Stimulated activated effector memory CD8-positive, alpha-beta T cell treated with anti-CD3 and anti-CD28 coated beads, Interleukin-12 subunit alpha, Interleukin-12 subunit beta, amount 100 ng/mL, for 72 hours (primary cell): Measurements from ENCODE around the gene HRH3.

Experiments used
- ATAC-seq: fragments of 150-1000 bp; cut with Tn5 transposase; 2 replicates; pipeline ENCODE4 v1.10.0; 2021
- DNase-seq, 2 donors: peaks; one replicate each; pipeline ENCODE4 v3.0.0; 2021 to 2022; ENCODE audit warnings: low spot score in 2 of 2
- H3K27ac Mint-ChIP-seq: one replicate; pipeline ENCODE4 v1.8.0; 2022; ENCODE audit warnings: mild to moderate bottlenecking, mixed read lengths
- H3K36me3 Mint-ChIP-seq: one replicate; pipeline ENCODE4 v1.8.0; 2022; ENCODE audit warnings: mild to moderate bottlenecking, mixed read lengths
- H3K4me1 Mint-ChIP-seq: one replicate; pipeline ENCODE4 v1.8.0; 2022; ENCODE audit warnings: mixed read lengths
- H3K4me3 Mint-ChIP-seq: one replicate; pipeline ENCODE4 v1.8.0; 2022; ENCODE audit warnings: mild to moderate bottlenecking, mixed read lengths
- H3K9me3 Mint-ChIP-seq: one replicate; pipeline ENCODE4 v1.8.0; 2022; ENCODE audit warnings: mixed read lengths

Gene HRH3

DNA sequence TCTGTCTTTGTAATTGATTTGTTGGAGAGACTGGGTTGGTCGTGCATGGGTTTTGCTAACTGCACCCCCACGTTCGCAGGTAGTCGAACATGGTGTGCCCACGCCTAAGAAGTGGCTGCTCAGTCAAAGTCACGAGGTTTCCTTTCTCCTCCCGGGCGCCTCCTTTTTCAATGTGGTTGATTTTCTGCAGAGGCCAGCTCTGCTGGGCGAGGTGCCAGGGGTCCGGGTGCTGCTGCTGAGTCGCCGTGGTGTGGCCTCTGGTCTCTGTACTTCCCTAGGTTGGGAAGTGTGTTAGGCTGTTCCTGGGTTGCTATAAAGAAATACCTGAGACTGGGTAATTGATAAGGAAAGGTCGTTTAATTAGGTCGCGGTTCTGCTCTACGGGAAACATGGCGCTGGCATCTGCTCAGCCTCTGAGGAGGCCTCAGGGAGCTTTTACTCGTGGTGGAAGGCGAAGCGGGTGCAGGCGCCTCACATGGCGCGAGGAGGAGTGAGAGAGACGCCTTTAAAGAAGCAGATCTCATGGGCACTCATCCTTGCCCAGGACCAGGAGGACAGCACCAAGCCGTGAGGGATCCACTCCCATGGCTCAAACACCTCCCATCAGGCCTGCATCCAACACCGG, 32.4 kb upstream of the HRH3 start:
- Mint-ChIP-seq H3K27ac (no peak overlapping the region), H3K9me3 (no peaks in the 10 kb centered on the region), H3K36me3 (peaks cover 13% of the 10 kb centered on the region), H3K4me1 (peaks cover 29% of the 10 kb centered on the region), H3K4me3 (no peak overlapping the region)
- DNase-seq (no peak), ATAC-seq (no peak)

DNA sequence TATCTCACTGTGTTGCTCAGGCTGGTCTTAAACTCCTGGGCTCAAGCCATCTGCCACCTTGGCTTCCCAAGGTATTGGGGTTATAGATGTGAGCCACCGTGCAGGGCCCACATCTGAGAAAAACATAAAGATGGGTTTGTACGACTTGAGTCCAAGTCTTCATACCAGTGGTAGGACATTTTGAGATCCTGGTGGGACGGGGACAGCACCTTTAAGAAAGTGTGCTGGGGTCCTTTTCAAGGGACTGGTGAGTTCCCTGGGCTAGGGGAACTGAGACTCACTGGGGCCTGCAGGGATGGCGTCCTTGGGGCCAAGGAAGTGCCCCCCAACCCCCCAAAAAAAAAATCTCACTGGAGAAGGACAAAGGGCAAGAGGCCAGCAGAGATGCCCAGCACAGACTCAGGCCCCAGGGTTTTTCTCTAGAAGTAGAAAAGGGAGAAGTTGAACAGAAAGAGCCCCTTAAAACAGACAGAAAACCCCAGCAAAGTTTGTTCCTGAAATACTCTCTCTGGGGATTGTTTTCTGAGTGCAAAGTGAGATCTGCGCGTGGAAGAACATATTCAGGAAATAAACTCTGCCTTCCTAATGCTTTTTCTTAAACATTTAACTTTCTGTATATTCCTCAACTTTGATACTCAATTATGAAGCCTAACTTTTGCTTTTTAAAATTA, 28.9 kb upstream of the HRH3 start:
- H3K4me3 Mint-ChIP-seq = no peak overlapping the region
- ATAC-seq (no peak), DNase-seq (no peak)
- peaks cover 46% of the 10 kb centered on the region for H3K4me1 Mint-ChIP-seq
- H3K36me3 Mint-ChIP-seq = no peaks in the 10 kb centered on the region
- H3K9me3 Mint-ChIP-seq = no peaks in the 10 kb centered on the region
- H3K27ac Mint-ChIP-seq = no peak overlapping the region

DNA sequence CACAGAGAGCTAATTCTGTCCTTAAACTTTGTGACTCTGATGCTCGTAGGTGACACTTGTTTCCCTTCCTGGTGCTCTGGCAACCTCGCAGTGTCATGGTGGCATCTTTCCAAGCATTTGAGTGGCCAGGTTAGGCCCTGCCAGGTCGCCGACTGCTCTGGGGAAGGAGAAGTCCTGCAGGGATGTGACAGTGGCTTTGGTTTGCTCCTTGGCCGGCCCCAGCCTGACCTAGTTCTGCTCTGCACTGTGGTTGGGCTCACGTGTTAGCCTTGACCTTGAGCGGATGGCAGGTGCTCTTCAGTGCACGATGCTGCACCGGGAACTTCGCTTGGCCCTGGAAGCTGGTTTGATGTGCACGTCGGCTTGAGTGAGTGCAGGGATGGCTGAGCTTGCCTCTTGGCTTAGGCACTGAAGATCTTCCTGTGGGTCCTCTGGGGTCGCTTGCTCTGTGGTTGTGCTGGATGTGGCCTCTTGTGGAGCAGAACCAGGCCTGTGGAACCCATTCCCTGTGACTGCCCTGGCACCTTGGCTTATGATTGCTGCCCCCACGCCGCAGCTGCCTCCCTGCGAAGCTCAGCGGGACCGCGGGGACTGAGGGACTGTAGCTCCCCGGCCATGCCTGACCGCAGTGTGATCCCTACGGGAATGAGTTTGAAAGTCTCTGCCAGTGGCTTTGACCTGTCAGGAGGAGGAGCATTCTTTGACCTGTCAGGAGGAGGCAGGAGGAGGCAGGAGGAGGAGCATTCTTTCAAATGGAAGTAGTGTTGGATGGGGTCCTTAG, 27.0 kb upstream of the HRH3 start:
- peaks cover 38% of the 10 kb centered on the region for H3K4me1 Mint-ChIP-seq
- peaks cover 5% of the 10 kb centered on the region for H3K36me3 Mint-ChIP-seq
- ATAC-seq = no peak

DNA sequence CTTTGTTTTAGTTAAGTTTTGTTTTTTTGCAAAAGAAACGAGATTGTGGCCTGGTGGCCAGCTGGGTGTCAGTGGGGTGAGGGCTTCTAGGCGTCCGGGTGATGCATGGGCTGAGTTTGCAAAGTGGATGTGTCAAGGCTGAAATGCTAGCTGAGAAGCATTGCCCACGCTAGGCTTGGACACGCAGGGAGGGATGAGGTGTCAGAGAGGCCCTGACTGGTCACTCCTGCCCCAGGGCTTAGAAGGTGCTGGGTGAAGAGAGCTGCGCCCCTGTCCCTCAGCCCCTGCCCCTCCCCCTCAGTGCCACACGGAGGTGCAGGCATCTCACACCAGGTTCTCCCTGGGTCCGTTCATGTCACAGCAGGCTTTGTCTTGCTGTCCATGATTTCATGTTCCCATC, 26.4 kb upstream of the HRH3 start:
- peak overlapping the region; percentile 43 for H3K27ac Mint-ChIP-seq
- no peak overlapping the region for H3K4me3 Mint-ChIP-seq
- H3K4me1 Mint-ChIP-seq = peaks cover 43% of the 10 kb centered on the region
- peaks cover 7% of the 10 kb centered on the region for H3K36me3 Mint-ChIP-seq
- ATAC-seq (no peak), DNase-seq (no peak)
- H3K9me3 Mint-ChIP-seq = no peaks in the 10 kb centered on the region

More for the DNA sequence above, 27.0 kb upstream of the HRH3 start:
- H3K9me3 Mint-ChIP-seq = no peaks in the 10 kb centered on the region
- H3K27ac Mint-ChIP-seq = peak overlapping the region; percentile 43
- no peak overlapping the region for H3K4me3 Mint-ChIP-seq
- DNase-seq = no peak

DNA sequence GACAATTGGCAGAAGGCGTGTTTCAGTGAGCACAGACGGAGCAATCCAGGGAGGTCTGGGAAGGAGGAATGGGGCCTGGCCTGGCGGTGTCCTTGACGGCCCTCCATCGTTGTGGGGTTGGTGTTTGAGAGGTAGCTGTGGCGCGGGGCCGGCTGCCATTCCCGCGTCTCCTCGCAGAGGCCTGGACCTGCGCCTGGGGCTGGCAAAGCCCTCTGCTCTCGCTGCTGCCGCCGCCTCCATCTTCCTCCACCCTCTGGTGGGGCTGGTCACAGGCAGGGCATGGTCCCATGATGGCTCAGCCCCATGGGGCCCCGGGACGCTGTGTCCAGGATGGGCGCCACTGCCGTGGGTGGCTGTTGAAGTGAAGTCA, 25.8 kb upstream of the HRH3 start:
- no peak overlapping the region for H3K27ac Mint-ChIP-seq
- H3K4me1 Mint-ChIP-seq = peaks cover 47% of the 10 kb centered on the region
- H3K36me3 Mint-ChIP-seq = peaks cover 7% of the 10 kb centered on the region
- H3K4me3 Mint-ChIP-seq = no peak overlapping the region
- ATAC-seq = no peak
- DNase-seq = no peak
- H3K9me3 Mint-ChIP-seq = no peaks in the 10 kb centered on the region

DNA sequence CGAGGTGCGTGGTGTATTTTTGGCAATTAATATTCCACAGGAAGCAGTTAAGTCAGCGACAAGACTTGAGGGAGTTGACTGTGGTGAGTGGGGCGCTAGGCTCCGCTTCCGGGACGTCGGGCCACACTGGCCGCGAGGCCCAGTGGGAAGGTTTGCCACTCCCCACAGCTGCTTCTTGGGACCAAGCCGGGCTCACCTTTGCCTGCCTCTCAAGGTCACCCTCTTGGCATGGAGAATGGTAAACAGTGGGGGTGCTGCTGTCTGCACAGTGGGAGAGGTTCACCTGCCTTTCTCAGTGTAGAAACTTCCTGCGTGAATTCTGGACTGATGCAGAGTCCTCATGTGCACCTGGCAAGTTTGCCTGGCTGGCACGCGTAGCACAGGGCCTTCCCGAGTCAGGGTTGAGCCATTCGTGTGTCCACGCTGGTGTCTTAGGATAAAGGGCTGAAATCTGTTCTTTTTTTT, 24.6 kb upstream of the HRH3 start:
- Mint-ChIP-seq H3K4me3 (no peak overlapping the region), H3K9me3 (no peaks in the 10 kb centered on the region), H3K36me3 (peaks cover 7% of the 10 kb centered on the region), H3K4me1 (peaks cover 47% of the 10 kb centered on the region), H3K27ac (no peak overlapping the region)
- no peak for ATAC-seq
- no peak for DNase-seq

DNA sequence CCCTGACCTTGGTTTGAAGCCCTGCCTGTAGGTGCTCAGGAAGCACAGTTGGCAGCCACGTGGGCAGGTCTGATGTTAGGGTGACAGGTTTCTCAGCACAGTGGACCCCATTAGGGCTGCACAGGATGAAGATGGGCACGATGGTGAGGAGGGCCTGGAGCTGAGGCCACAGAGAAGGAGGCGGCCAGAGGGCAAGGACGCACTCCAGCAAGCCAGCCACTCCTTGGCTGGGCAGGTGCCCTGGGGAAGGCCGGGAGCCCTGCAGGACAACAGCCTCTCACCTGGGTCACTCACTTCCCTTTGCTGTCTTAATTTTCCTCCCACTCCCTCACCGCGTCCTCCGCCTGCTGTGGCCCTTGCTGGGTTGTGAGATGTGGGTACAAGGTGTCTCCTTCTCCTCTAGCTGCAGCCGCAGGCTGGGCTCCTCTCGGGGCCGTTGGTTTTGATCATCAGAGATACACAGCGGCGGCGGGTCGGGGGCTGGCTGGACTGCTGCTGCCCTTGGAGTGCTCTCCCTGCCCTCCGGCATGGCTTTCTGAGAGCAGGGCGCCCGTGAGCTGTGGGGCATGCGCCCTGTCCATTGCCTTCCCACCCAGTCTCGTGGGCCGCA, 23.9 kb upstream of the HRH3 start:
- peak overlapping the region; percentile 20 for H3K27ac Mint-ChIP-seq
- peaks cover 47% of the 10 kb centered on the region for H3K4me1 Mint-ChIP-seq
- H3K36me3 Mint-ChIP-seq = peaks cover 7% of the 10 kb centered on the region
- ATAC-seq = no peak
- no peak overlapping the region for H3K4me3 Mint-ChIP-seq
- DNase-seq = no peak
- no peaks in the 10 kb centered on the region for H3K9me3 Mint-ChIP-seq

DNA sequence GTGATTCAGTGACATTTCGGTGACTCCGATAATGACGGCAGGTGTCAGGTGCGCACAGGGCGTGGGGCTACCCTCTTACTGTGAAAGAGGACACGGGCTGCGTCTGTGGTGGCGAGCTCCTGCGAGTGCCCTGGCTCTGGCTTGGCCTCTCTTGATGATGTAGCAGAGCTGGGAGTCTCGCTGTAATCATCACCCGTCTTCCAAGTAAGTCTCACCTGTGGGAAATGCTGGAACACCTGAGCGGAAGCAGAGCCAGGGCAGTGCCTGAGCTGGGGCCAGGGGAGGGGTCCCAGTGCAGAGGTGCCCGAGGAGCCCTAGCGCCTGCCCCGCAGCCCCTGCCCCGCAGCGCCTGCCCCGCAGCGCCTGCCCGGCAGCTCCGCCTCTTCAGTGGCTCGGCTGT, 23.0 kb upstream of the HRH3 start:
- Mint-ChIP-seq H3K4me3 (no peak overlapping the region), H3K4me1 (peaks cover 47% of the 10 kb centered on the region), H3K36me3 (peaks cover 7% of the 10 kb centered on the region), H3K9me3 (no peaks in the 10 kb centered on the region), H3K27ac (no peak overlapping the region)
- ATAC-seq (no peak), DNase-seq (no peak)

DNA sequence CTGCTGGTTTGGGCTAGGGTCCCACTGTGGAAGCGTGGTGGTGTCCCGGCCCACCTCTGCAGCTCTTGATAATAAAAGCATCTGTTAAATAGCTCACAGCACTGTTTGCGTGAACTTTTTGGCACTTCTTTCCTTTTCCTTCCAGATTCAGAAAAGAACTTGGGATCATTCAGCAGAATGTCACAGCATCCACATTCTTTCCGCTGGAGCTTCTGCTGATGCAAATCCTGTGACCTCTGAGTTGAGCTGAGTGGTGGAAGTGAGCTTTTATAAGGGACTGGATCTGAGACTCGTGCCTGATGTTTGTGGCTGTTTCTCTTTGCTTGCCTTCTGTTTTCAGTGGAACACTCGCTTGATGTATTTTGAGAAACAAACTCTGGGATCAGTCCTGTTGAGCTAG, 22.1 kb upstream of the HRH3 start:
- Mint-ChIP-seq H3K27ac (no peak overlapping the region), H3K4me3 (no peak overlapping the region), H3K9me3 (no peaks in the 10 kb centered on the region), H3K36me3 (peaks cover 7% of the 10 kb centered on the region), H3K4me1 (peaks cover 51% of the 10 kb centered on the region)
- no peak for ATAC-seq
- DNase-seq = no peak

DNA sequence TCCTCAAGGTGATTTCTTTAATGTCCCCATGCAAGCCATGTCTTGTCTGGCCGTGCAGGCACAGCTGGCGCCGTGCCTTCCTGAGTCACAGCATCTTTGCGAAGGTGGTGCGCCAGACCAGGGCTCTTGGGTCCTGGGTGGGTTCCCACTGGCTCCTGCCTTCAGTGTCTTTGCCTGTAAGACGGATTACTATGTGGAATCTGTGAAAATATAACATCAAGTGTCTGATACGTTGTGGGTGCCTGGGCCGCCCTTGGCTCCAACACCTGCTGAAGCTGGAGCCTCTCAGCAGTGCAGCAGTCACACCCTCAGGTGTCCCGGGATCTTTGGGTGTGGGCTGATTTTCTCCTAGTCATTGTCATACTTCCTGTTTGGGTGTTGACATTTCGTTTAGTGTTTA, 21.4 kb upstream of the HRH3 start:
- DNase-seq (no peak), ATAC-seq (no peak)
- H3K4me3 Mint-ChIP-seq = no peak overlapping the region
- no peaks in the 10 kb centered on the region for H3K9me3 Mint-ChIP-seq
- no peak overlapping the region for H3K27ac Mint-ChIP-seq
- H3K36me3 Mint-ChIP-seq = peaks cover 7% of the 10 kb centered on the region
- H3K4me1 Mint-ChIP-seq = peaks cover 44% of the 10 kb centered on the region

DNA sequence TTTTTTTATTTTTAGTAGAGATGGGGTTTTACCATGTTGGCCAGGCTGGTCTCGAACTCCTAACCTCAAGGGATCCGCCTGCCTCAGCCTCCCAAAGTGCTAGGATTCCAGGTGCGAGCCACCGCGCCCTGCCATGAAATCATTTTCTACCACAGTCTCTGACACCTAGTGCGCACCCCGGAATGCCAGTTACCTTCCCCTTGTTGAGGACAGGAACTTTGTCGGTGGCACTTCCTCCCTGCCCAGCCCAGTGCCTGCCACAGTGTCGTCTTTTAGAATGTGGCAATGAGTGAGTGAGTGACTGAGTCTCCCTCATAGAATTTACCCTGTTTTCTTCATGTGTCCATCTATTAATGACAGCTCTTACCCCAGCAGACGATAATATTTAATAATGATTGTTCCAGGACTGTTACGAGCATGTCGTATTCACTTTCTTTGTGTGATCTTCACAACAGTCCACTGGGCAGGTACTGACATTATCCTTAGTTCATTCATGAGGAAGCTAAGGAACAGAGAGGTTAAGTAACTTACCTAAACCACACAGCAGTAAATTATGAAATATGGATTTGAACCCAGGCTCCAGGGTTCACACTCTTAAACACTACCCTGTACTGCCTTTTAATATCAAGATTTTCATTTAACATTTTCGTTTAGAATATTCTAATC, 20.1 kb upstream of the HRH3 start:
- no peaks in the 10 kb centered on the region for H3K9me3 Mint-ChIP-seq
- DNase-seq (no peak), ATAC-seq (no peak)
- H3K36me3 Mint-ChIP-seq = peaks cover 7% of the 10 kb centered on the region
- peak overlapping the region; percentile 73 for H3K4me3 Mint-ChIP-seq
- H3K27ac Mint-ChIP-seq = peak overlapping the region; percentile 5
- peaks cover 39% of the 10 kb centered on the region for H3K4me1 Mint-ChIP-seq

DNA sequence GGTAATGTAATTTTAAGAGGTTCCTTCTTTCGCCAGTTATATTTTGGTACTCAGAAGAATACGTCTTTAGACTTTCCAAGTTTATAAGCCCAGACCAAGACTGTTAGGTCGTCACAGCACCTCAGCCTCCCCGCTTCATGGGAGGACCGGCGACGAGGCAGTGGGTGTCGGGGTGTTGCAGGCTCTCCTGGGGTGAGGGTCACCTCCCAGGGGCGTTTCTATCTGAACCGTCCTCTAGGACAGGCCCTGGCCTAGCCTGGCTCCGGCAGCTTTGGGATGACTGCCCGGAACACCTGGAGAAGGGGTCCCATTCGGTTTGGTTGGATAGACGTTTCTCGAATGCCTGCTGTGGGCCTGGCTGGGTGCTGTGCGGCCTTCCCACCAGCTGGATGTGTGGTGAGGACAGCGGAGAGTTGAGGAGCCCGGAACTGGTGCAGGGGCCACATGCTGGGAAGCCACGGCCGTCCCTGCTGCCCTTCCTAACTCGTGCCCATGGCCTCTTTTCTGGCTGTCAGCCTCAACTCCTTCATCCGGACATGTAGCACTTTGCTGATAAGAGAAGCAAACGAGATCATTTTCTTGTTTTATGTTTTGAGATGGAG, 19.3 kb upstream of the HRH3 start:
- peak overlapping the region; percentile 73 for H3K4me3 Mint-ChIP-seq
- H3K36me3 Mint-ChIP-seq = peaks cover 7% of the 10 kb centered on the region
- no peak for DNase-seq
- H3K4me1 Mint-ChIP-seq = peaks cover 35% of the 10 kb centered on the region
- ATAC-seq = no peak
- H3K9me3 Mint-ChIP-seq = no peaks in the 10 kb centered on the region
- peak overlapping the region; percentile 83 for H3K27ac Mint-ChIP-seq

DNA sequence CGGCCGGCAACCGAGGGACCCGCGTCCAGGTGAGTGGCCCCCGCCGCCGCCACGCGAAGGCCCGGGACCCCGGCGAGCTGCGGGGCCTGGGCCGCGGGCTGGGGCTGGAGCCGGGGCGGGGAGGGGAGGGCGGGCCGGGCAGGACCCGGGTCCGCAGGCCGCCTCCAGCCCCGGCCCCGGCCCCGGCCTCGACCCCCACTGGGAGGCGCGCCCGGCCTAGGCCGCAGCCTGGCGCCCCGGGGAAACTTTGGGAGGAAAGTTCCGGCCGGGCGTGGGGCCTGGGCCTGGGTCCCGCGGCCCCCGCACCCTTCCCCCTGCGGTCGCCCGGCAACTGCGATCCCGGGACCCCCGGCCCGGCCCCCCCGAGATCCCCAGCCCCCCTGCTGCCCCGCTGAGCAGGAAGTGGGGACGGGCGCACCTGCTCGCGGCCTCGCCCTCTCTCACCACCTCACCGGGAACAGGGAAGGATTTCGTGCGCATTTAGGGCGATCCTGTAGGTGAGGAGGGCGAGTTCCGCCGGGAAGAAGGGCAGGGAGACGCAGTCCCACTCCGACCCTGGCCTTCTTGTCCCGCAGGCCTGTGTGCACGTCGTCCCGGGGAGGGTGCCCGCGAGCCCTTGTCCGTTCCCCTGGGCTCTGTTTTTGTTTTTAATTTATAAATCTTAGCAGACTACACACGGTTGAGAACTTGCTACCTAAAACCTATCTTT, 18.6 kb upstream of the HRH3 start:
- Mint-ChIP-seq H3K9me3 (no peaks in the 10 kb centered on the region), H3K27ac (peak overlapping the region; percentile 91), H3K36me3 (peaks cover 7% of the 10 kb centered on the region), H3K4me1 (peaks cover 30% of the 10 kb centered on the region), H3K4me3 (peak overlapping the region; percentile 73)
- ATAC-seq (peak; percentile 0), DNase-seq (peak in 1 of 2 donors; percentile 20)

DNA sequence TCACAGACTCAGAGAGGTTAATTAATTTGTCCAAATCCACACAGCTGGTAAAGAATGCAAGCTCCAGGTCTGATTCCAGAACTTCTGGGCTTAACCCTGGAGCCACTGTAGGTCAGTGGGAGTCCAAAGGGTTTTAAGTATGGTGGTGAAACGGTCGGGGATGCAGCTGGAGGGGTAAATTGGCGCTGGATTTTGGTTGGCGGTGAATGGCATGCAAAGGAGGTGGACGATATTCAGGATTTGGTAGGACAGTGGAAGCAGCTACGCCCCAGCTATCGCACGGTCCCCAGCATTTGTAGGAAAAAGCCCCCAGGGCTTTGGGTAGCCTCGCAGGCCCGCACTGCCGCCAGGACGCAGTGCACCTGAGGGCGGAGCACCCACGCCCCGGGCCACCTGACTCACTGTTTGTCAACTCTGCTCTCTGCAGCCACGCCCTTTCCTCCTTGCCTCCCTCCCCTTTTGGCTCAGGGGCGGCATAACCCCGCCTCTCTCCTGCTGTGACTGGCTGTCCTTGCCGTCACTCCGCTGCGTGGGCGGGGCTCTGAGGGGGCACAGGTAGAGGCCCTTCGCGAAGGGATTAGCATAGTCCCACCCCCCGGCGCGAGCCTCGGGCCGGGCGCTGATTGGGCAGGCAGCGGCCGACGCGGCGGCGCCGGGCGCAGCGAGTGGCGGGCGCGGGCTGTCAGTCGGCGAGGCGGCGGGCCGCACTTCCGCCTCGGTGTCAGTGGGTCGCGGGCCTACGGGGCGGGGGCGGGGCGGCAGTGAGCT, 17.9 kb upstream of the HRH3 start, which contains the start of gene OSBPL2:
Gene OSBPL2, plus strand, starts transcription at position 721 of the 768 bp plus-strand sequence. CDS start 17,664 bp downstream, outside the sequence.
- peak; percentile 98 for ATAC-seq
- DNase-seq = peak; percentile 100
- H3K4me1 Mint-ChIP-seq = peaks cover 30% of the 10 kb centered on the region
- H3K36me3 Mint-ChIP-seq = peaks cover 7% of the 10 kb centered on the region
- H3K27ac Mint-ChIP-seq = peak within 1 kb of the TSS; percentile 91
- no peaks in the 10 kb centered on the region for H3K9me3 Mint-ChIP-seq
- H3K4me3 Mint-ChIP-seq = peak within 1 kb of the TSS; percentile 73
